Astrocyte of the spinal cord (primary cell): ENCODE results near the gene PGM1.

ENCODE experiments used
- DNase-seq: peaks from one replicate; pipeline ENCODE4 v3.0.0; 2011; ENCODE audit warnings: low read depth, low spot score
- H3K4me3 ChIP-seq: 2 replicates; pipeline ENCODE4 v1.5.1; 2011; ENCODE audit warnings: low read depth, mild to moderate bottlenecking, low read length, moderate library complexity
- in situ Hi-C: cut with HindIII; loops from 2 replicates; pipeline ENCODE4 v1.10.0; 2017; ENCODE audit warnings: low sequenced_read_pairs
- TF ChIP-seq, protein P1 (sequence below): IDR thresholded peaks from 2 replicates; pipeline ENCODE4 v1.5.1; 2012; ENCODE audit warnings: low read depth, mild to moderate bottlenecking, low read length, inconsistent platforms

The PGM1 gene

GRCh38 chr1:63686696-63687095 is 93.5 kb downstream of the PGM1 start:
- TF ChIP-seq, protein P1, sequence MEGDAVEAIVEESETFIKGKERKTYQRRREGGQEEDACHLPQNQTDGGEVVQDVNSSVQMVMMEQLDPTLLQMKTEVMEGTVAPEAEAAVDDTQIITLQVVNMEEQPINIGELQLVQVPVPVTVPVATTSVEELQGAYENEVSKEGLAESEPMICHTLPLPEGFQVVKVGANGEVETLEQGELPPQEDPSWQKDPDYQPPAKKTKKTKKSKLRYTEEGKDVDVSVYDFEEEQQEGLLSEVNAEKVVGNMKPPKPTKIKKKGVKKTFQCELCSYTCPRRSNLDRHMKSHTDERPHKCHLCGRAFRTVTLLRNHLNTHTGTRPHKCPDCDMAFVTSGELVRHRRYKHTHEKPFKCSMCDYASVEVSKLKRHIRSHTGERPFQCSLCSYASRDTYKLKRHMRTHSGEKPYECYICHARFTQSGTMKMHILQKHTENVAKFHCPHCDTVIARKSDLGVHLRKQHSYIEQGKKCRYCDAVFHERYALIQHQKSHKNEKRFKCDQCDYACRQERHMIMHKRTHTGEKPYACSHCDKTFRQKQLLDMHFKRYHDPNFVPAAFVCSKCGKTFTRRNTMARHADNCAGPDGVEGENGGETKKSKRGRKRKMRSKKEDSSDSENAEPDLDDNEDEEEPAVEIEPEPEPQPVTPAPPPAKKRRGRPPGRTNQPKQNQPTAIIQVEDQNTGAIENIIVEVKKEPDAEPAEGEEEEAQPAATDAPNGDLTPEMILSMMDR: no peak
- in situ Hi-C loops: loop anchor here (25.0 kb wide), 1 partner anchor 451 kb away; no protein-coding TSS in a partner anchor
- no peak for DNase-seq
- H3K4me3 ChIP-seq: no peak overlapping the region

DNA sequence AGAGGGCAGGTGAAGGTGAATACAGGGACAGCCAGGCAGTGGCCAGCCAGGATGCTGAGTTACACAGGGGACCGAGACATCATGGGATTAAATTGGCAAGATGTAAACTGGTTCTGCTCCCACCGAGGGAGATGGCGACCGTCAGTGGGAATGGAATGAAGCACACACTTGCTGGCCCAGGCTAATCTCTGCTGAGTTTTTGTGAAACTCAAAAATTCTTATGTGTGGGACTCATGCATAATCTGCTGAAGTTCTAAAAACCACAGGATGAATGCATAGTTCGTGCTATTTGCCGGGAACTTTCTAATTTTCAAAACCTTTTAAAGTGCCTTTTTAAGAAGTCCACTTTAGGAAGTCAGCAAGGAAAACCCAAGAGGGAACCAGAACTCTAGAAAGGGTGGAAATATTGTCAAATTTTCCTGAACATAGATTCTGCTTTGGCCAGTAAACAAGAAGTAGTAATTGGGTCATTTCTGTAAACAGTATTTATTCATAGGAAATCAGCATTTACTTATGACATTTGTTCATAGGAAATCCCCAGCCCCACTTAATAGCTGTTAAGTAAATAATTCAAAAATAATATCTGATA is 95.2 kb downstream of the PGM1 start:
- TF ChIP-seq, protein P1: no peak
- in situ Hi-C loops: loop anchor here (25.0 kb wide), 1 partner anchor 449 kb away; no protein-coding TSS in a partner anchor
- DNase-seq: peak; percentile 59
- H3K4me3 ChIP-seq: no peak overlapping the region

GRCh38 chr1:63690966-63691700 is 97.9 kb downstream of the PGM1 start:
- in situ Hi-C loops: loop anchor here (25.0 kb wide), 1 partner anchor 446 kb away; no protein-coding TSS in a partner anchor
- DNase-seq: no peak
- H3K4me3 ChIP-seq: no peak overlapping the region
- TF ChIP-seq, protein P1: no peak

DNA sequence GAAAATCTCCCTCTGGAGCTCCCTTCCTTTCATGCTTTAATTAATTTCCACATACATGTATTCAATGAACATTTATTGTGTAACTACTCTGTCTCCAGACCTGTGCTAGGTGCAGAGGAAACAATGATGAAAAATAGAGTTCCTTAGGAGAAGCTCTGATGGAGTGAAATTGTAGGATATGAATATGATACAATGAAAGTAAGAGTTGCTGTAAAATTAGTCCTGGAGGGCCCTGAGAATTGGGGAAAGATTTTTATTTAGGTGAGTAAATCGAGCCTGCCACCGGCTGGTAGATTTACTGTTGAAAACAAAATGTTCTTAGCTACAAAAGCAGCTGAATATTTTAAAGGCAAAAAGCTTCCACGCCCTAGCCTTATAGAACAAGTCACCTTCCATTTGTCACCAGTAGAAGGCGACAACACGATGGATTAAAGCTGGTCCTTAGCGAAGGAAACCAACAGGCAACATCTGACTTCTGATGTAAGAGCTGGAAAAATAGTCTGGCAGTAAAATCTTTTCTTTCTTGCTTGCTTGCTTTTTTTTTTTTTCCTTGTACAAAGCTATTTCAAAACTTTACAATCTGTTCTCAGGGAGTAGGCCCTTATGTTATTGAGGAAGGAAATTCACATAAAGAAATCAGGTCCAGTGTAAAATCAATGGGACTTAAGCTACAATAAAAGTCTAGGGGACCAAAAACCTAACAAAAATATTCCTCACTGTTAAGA is 98.7 kb downstream of the PGM1 start:
- H3K4me3 ChIP-seq: no peak overlapping the region
- DNase-seq: peak; percentile 92
- in situ Hi-C loops: loop anchor here (25.0 kb wide), 1 partner anchor 445 kb away; no protein-coding TSS in a partner anchor
- TF ChIP-seq, protein P1: peak; percentile 74

DNA sequence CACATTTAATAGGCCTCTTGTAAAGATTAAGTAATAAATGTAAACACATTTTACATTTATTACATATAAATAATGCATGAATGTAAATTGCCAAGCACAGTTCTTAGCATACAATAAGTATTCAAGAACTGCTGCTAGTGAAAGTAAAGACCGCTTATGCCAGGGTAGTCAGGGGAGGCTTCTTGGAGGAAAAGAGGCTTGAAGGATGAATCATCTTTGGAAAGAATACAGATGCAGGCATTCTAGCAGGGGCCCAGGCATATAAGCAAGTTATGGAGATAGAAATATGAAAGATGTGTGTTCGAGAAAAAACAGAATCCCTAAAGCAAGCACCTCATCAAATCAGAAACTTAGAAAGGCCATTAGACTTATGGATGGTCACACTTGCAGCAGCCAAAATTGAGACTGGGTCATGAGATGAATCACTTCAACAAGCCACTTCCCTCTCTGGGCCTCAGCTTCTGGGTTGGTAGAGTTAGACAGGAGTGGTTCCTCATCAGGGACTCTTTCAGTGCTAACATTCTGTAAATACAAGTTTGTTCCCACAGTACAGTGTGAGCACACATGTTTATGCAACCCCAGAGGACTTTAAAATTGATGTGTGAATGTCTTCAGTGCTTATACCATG is 100.8 kb downstream of the PGM1 start:
- TF ChIP-seq, protein P1: no peak
- no peak overlapping the region for H3K4me3 ChIP-seq
- in situ Hi-C loops: loop anchor here (25.0 kb wide), 1 partner anchor 443 kb away; no protein-coding TSS in a partner anchor
- peak; percentile 34 for DNase-seq
